Cortex of kidney (tissue), 1 donor: ENCODE results near the gene SDK1.
"Not testable (repeated sequence)": the region's sequence is repeated elsewhere in the genome, so short reads cannot be mapped to it uniquely, and the experiment has no call there.

Experiments used
- DNase-seq: peaks from one replicate; lab custom pipeline; 2025; lab: John Stamatoyannopoulos, UW

SDK1 gene

DNA sequence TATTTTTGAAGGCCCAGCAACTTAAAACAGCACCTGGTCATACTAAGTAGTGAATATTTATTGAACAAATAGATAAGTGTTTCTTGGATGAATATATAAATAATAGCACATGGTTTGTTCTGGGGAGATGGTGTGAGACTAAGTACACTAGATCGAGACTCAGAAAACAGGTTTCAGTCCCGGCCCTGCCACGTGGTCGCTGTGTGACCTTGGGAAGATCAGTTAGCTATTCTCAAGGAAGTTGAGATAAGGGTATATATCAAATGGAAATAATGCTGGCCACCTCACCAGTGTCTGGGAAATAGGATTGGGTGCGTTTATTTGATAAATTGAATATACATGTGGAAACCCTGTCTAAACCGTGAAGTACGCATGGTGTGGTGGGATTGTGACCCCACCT lies 354.6 kb downstream of the SDK1 start:
- no peak for DNase-seq

- no peak for DNase-seq
Observed at GRCh38 chr7:3657206-3657605, 356.2 kb downstream of the SDK1 start.

DNA sequence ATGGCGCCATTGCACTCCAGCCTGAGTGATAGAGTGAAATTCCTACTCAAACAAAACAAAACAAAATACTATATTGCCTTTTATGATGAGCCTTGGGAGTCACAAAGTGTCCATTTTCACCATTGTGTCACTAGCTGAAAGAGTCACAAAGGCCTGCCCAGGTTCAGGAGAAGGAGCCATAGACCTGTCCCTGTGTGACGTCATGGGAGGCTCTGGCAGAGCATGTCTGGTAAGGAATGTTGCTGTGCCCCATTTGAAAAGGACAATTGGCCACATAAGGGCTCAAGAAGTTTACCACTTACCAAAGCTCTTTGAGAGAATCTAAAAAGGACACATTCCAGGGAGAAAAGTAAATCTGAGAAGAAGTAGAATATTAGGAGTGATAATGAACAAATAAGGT lies 367.7 kb downstream of the SDK1 start:
- no peak for DNase-seq

DNA sequence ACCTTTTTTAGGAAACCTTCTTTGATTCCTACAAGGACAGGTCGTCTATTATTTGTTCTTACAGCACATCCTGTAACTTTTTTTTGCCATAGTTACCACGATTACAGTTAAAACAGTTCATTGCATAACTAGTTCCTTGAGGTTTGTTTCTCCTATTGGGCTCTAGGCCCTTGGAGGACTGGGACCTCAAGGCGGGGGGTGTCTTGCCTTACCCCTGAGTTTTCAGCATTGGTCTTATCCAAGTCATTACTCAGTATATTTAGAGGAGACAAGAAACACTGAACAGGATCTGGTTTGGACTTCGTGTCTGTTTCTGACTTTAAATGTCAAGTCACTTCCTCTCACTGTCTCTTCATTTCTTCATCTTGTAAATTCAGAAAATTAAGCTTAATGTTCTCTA lies 369.8 kb downstream of the SDK1 start:
- no peak for DNase-seq

DNA sequence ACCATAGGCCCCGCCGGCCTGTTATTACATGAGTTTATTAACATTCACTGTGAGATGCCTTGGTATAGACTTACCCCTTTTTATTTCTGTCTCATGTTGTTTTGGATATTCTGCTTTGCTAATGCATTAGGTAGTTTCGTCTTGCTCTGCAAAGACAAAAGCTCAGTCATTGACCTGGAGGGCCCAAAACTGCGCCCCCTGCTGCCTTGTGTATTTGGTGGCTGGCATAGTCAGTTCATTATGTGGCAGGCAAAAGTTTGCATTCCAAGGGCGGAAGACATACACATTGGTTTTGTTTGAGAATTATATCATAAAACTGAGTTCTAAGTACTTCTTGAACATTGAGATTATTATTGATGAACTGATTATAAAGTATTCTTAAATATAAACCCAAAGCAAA lies 372.5 kb downstream of the SDK1 start:
- no peak for DNase-seq

DNA sequence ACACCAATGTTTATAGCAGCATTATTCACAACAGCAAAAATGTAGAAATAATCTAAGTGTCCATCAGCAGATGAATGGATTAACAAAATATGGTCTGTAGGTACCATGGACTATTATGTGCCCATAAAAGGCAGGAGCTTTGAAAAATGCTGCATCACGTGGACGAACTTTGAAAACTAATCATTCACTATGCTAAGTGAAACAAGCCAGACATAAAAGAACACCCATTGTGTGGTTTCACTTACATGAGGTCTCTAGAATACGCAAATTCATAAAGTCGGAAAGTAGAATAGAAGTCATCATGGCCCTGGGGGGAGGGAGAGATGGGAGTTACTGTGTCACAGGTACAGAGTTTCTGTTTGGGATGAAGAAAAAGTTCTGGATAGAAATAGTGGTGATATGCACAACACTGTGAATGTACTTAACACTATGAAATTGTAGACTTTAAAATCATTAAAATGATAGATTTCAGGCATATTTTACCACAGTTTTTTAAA lies 377.3 kb downstream of the SDK1 start:
- no peak for DNase-seq

DNA sequence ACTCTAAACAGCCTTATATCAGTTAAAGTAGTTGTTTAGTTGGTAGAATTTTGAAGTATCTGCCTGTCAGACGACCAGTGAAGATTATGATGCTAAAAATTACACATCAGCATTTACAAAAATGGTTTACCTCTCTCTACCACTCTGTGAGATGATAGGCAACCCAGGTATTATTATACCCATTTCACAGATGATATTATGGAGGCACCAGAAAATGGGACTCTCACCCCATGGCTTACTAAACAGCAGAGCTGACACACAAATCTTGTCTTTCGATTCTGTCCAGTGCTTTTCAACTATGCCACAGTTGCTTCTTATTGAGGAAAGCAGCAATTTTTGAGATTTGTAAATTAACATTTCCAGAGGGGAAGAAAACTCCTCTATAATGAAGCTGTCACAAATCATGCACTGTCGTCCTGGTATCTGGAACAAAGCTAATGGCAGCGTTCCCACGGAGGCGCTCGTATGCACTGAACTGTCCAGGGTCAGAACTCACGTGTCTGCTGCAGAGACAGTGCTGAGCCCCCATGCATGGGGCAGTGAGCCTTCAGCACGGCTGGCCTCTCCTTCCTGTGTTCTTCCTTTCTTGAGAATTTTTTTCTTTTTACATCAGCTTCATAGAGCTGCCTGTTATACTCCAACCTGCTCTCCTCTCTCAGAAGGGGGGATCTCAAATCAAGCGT lies 381.1 kb downstream of the SDK1 start:
- DNase-seq, result no peak

- no peak for DNase-seq
Observed at GRCh38 chr7:3683546-3684539, 382.8 kb downstream of the SDK1 start.

GRCh38 chr7:3688071-3688470 lies 387.0 kb downstream of the SDK1 start:
- DNase-seq, result no peak

DNA sequence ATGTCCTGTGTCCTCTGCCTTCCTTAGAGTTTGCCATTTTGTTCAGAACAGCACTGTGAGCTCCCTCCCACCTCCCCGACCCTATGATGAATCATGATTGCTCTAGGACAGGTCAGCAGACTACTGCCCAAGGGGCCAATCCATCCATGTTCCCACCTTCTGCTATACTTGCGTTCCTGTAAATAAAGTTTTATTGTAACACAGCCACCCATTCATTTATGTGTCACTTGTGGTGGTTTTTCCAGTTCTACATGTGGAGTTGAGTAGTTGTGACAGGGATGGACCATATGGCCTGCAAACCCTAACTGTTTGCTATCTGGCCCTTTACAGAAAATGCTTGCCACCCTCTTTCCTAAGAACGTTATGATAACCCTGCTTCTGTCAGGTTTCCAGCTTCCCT lies 387.8 kb downstream of the SDK1 start:
- no peak for DNase-seq

DNA sequence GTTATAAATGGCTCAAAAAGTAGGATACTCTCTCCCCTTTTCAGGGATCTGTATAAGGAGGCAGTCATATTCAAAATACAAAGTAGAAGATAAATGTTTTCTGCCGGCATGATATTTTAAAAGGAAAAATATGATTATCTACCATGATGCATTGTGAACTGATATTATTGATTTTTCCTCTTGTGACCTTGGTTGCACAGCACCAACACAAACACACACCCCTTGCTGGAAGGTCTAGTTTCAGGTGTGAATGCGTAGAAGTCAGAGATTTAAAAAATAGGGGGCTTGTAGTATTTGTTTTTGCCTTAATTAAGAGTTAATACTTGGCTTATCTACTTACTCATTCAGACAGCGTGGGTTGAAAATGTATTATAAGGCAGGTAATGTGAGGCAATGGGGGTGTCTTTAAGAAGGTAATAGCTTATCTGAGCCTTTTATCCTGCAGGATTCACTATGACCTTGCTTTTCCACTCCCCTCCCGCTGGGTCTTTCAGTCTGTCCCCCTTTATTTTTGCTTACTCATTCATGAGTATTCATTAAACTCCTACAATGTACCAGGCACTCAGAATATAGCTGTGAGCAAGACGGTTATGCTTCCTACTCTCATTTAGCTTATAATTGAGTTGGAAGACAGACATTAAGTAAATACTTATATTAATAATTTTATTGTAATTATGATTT lies 390.6 kb downstream of the SDK1 start:
- DNase-seq, result no peak

GRCh38 chr7:3695602-3696001 lies 394.6 kb downstream of the SDK1 start:
- DNase-seq, result no peak

DNA sequence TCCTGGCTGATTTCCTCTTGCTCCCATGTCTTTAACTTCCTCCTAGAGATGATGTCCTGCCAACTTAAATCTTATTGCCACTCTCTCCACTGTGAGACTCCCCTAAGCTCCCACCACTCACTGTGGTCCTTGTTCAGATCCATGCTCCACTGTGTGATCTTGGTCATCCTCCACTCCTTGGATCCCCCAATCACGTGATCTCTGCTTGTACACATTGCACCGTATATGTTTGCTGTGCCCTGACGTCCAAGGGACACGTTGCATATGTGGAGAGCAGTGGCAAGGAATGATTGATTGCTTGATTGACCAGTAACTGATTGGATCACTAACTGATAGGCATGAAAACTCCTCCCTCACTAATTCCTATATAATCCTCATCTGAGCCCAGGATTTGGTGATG lies 395.1 kb downstream of the SDK1 start:
- no peak for DNase-seq

DNA sequence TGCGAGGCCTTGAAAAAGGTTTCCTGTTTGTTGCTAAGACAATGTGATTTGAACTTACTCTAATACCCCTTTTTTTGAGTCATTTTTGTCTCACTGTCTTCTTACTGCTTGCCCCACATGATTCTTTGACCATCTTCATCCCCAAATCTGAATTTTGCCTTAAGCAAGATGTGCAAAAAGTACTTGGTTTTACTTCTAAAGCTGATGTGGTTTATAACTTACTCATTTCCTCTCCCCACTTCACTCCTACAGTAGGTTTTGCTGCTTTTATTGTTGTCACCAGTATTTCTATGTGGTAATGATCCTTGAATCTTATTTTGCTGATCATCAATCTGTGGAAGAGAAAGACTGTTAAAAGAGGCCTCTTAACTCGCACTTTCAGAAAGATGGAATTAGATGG lies 396.4 kb downstream of the SDK1 start:
- DNase-seq, result no peak

DNA sequence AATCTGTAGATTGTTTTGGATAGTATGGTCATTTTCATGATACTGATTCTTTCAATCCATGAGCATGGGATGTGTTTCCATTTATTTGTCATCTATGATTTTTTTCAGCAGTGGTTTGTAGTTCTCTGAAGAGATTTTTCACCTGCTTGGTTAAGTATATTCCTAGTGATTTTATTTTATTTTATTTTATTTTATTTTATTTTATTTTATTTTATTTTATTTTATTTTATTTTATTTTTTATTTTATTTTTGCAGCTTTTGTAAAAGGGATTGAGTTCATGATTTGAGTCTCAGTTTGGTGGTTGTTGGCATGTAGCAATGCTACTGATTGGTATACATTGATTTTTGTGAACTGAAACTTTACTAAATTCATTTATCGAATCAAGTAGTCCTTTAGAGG lies 404.2 kb downstream of the SDK1 start:
- no peak for DNase-seq

DNA sequence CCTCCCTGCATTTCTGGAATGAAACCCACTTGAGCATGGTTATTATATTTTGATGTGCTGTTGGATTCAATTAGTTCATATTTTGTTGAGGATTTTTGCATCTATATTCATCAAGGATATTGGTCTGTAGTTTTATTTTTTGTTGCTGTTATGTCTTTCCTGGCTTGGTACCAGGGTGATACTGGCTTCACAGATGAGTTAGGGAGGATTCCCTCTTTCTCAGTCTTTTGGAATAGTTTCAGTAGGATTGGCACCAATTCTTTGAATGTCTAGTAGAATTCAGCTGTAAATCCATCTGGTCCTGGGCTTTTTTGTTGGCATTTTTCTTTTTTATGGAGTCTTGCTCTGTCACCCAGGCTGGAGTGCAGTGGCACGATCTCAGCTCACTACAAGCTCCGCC lies 405.0 kb downstream of the SDK1 start:
- DNase-seq, result not testable (repeated sequence)

- no peak for DNase-seq
Observed at GRCh38 chr7:3710122-3710521, 409.1 kb downstream of the SDK1 start.

- no peak for DNase-seq
Observed at GRCh38 chr7:3710531-3710930, 409.5 kb downstream of the SDK1 start.

DNA sequence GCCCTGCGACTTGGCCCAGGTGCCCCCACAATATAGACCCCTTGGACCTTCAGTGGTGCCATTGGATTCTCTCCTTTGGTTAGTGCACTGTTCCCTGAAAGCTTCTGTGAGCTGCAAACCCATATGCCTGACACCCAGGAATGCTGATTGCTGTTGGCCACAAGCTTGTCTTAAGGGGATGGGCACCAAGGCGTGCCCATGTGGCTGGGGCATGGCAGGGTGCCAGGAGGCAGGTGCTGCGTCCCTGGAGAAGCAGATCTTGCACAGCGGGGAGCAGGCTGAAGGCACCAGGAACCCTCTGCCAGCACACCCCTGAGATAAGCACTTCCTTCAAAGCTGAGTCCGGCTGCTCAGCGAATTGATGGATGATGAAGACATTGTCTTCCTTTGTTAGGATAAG lies 411.8 kb downstream of the SDK1 start:
- no peak for DNase-seq

GRCh38 chr7:3721422-3721821 lies 420.4 kb downstream of the SDK1 start:
- DNase-seq, result no peak

DNA sequence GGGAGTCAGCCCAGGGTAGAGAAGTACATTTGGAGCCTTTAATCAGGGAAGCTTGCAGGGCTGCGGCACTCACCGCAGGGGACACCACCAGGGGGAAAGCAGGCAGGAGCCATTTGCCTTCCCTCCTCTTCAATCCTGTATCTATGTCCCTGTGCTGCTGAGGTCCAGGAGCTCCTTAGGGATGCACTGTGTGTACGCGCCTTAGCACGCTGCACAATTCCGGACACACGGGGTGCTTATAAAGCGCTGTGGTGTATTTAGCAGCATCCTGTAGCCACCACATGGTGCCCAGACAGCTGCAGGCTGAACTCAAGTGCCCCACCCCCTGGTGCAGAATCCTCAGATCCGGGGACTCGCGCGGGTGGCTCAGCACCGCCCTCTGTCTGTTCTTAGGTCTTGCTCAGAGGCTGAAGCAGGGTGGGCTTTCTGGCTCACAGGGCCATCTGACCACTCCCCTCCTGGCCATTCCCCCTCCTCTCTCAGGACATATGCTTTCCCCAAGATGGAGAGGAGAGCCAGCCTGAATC lies 421.4 kb downstream of the SDK1 start:
- no peak for DNase-seq
